Measurements from ENCODE around the gene HIGD2A. TPM values are rescaled to one million over a fixed set of nuclear protein-coding genes. Genes with fewer than 3 reads are reported as not detected.

The HIGD2A gene
- total and polyA plus RNA-seq, 9 of the 15 experiments (the other 6 are each of a cell fraction or from before 2014, with no cell fraction given), result 94.7 to 264 (median 163) TPM

DNA sequence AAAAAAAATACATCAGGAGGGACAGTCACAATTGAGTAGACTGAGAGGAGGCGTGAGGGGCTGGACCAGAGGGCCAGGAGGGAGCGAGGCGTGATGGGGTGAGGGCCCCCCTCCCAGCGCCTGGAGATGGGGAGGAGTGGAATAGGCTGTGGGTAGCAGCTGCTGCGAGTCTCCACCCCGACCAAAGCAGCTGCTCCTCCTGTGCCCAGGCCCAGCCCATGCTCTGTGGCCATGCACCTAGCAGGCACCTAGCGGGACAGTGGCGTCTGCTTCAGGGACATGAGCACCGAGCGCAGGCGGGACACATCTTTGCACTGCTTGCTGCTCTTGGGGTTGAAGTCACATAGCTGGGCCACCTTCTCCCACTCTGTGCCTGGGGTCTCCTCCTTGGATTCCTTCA is 4.0 kb downstream of the HIGD2A start:
- BruUV-seq (replicated peaks), result no TSS peak
- Histone ChIP-seq H2AFZ (ENCODE audit: low read depth, low read length) (no peak overlapping the region), H3K4me1 (replicated peaks in 1 of 2; ENCODE audit: control insufficient read depth in 2 of 2, insufficient read depth in 2 of 2, low read length in 2 of 2) (peaks cover 12 to 31% of the 10 kb centered on the region in 2 experiments; a peak in 4 of 5 replicates), H3K36me3 (ENCODE audit: control insufficient read depth, insufficient read depth, low read length) (peaks cover 61% of the 10 kb centered on the region), H3K27ac (ENCODE audit: extremely low read depth, low read depth, low read length) (no peak overlapping the region), H3K4me2 (ENCODE audit: insufficient read depth, low read length) (no peak overlapping the region), H3K9me1 (ENCODE audit: control insufficient read depth, insufficient read depth, low read length) (peaks cover 3% of the 10 kb centered on the region), H3K4me3 (no peak overlapping the region), H3K9me3 (replicated peaks; ENCODE audit: control insufficient read depth, insufficient read depth, low read depth, low read length) (no peaks in the 10 kb centered on the region), H3K9ac (ENCODE audit: insufficient read depth in 1 of 2, low read depth in 2 of 2, low read length in 2 of 2) (0 out of 4 replicates have a peak overlapping the region, but pooled peaks of 1 of the 2 experiments have one; percentile 24), H4K20me1 (replicated peaks; ENCODE audit: control insufficient read depth, insufficient read depth, low read length) (no peaks in the 10 kb centered on the region), H3K27me3 (ENCODE audit: control insufficient read depth in 2 of 2, insufficient read depth in 2 of 2, low read length in 2 of 2) (no peaks in the 10 kb centered on the region), H3K79me2 (ENCODE audit: control insufficient read depth, insufficient read depth, low read length) (peaks cover 30% of the 10 kb centered on the region)
- POLR2A ChIA-PET, result interaction anchor here (0.6 to 3.3 kb wide), 3 partner anchors 15 to 143 kb away, joined by 4 to 15 read pairs (median 4); no protein-coding TSS in a partner anchor
- no peak for FAIRE-seq
- DNase-seq (ENCODE audit: extremely low read depth in 1 of 4, low spot score in 3 of 4), result no peak
- ATAC-seq, result no peak
- intact Hi-C loops (cut with micrococcal nuclease), result no loop called here
- CTCF ChIA-PET (ENCODE audit: low intra/inter-chr PET ratio), result no interaction called here
- TF ChIP-seq, protein P1, sequence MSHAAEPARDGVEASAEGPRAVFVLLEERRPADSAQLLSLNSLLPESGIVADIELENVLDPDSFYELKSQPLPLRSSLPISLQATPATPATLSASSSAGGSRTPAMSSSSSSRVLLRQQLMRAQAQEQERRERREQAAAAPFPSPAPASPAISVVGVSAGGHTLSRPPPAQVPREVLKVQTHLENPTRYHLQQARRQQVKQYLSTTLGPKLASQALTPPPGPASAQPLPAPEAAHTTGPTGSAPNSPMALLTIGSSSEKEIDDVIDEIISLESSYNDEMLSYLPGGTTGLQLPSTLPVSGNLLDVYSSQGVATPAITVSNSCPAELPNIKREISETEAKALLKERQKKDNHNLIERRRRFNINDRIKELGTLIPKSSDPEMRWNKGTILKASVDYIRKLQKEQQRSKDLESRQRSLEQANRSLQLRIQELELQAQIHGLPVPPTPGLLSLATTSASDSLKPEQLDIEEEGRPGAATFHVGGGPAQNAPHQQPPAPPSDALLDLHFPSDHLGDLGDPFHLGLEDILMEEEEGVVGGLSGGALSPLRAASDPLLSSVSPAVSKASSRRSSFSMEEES (CRISPR knock-in tag; IDR thresholded peaks at IDR 0.05), result no peak
- TF ChIP-seq SNIP1 (IDR thresholded peaks at IDR 0.05; ENCODE audit: low read depth) (no peak), POLR2G (IDR thresholded peaks at IDR 0.05; ENCODE audit: low read depth, low read length) (peak; percentile 41), USF1 (CRISPR knock-in tag; IDR thresholded peaks at IDR 0.05) (no peak), SOX6 (IDR thresholded peaks at IDR 0.05) (no peak), SUPT5H (IDR thresholded peaks at IDR 0.05) (no peak)
- TF ChIP-seq, protein P2, sequence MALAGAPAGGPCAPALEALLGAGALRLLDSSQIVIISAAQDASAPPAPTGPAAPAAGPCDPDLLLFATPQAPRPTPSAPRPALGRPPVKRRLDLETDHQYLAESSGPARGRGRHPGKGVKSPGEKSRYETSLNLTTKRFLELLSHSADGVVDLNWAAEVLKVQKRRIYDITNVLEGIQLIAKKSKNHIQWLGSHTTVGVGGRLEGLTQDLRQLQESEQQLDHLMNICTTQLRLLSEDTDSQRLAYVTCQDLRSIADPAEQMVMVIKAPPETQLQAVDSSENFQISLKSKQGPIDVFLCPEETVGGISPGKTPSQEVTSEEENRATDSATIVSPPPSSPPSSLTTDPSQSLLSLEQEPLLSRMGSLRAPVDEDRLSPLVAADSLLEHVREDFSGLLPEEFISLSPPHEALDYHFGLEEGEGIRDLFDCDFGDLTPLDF (CRISPR knock-in tag; IDR thresholded peaks at IDR 0.05), result no peak
- in situ Hi-C loops (cut with MboI), result no loop called here
- WGBS (ENCODE audit: insufficient coverage, low coverage, missing lambda C conversion rate), result 89% methylated on average over 11 of the region's 11 CpGs
